H1 (cell line): ENCODE measurements around the gene CARD14. TPM values are rescaled to one million over a fixed set of nuclear protein-coding genes. Genes with fewer than 3 reads are reported as not detected.

Source experiments
- CHD1 ChIP-seq: IDR thresholded peaks from 2 replicates; pipeline ENCODE4 v1.6.1; 2012; ENCODE audit warnings: low read depth, low read length, improper control_type of control experiment
- FOSL1 ChIP-seq: IDR thresholded peaks from 2 replicates; pipeline ENCODE4 v1.6.1; 2011; ENCODE audit warnings: mild to moderate bottlenecking, low read depth, low read length, moderate library complexity; ENCODE audit not compliant: insufficient read depth
- HDAC6 ChIP-seq: IDR thresholded peaks from one replicate; pipeline ENCODE4 v1.7.1; 2012; ENCODE audit warnings: low read depth, mild to moderate bottlenecking, inconsistent platforms, low read length, moderate library complexity
- KDM4A ChIP-seq: IDR thresholded peaks from one replicate; pipeline ENCODE4 v1.7.1; 2012; ENCODE audit warnings: low read depth, mild to moderate bottlenecking, moderate library complexity, low read length, inconsistent platforms; ENCODE audit not compliant: severe bottlenecking
- NANOG ChIP-seq: IDR thresholded peaks from 2 replicates; pipeline ENCODE4 v1.6.1; 2011; ENCODE audit warnings: low read length, low read depth, mild to moderate bottlenecking, inconsistent platforms; ENCODE audit not compliant: insufficient read depth, poor library complexity, severe bottlenecking
- SP1 ChIP-seq: IDR thresholded peaks from 2 replicates; pipeline ENCODE4 v1.6.1; 2011; ENCODE audit warnings: low read depth, low read length
- TBP ChIP-seq: IDR thresholded peaks from 2 replicates; pipeline ENCODE4 v1.6.1; 2011; ENCODE audit warnings: low read depth, low read length, improper control_type of control experiment
- polyA plus RNA-seq, 7 experiments: library from polyadenylated mRNA; depleted of rRNA in 3 of 7; stranded (reverse) in 5 of 7; unstranded in 2 of 7; fragments of >200 nt in 5 of 7; fragments of 200-250 nt in 2 of 7; gene quantifications; 1 replicate in 5 of 7; 2 replicates in 1 of 7; 4 replicates in 1 of 7; pipeline versions ENCODE4 v1.2.1 to v1.2.3, GENCODE V29; 2011 to 2013; ENCODE audit warnings: missing spikeins in 2 of 7, mixed read lengths in 2 of 7
- total RNA-seq: library from RNA; stranded (reverse); fragmentation: NEBNext Ultra II Directional; extraction: Animal tissue kit (Norgen Biotek cat#: 25700); gene quantifications from 2 replicates; pipeline ENCODE4 v1.2.1, GENCODE V29; 2021

Gene CARD14
- total and polyA plus RNA-seq, 2 of the 8 experiments (the other 6 are each of a cell fraction or from before 2014, with no cell fraction given): 0.08 TPM; not detected in 1

DNA sequence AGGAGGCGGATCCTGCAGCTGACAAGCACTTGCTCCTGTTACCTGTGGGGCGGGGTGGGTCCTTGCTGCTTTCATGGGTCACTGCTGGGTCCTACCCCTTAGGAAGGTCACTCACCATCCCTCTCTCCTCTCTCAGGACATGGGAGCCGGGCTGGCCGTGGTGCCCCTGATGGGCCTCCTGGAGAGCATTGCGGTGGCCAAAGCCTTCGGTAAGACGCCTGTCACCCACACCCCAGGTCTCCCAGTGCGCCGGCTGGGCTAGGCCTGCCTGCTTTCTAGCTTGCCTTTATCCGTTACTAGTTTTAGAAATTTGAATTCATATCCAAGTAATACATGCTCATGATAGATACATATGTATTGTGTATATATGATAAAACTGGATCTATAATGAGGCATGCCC, 67.6 kb downstream of the CARD14 start (continued):
- TF ChIP-seq FOSL1 (no peak), HDAC6 (no peak), CHD1 (no peak), KDM4A (no peak), NANOG (no peak), TBP (no peak), SP1 (no peak)
